ENCODE data around the gene STK17B. TPM values are rescaled to one million over a fixed set of nuclear protein-coding genes. Genes with fewer than 3 reads are reported as not detected.

STK17B gene
- polyA plus RNA-seq, 1 experiment = 31.8 TPM

- H3K27me3 ChIP-seq (ENCODE audit: control insufficient read depth, insufficient read depth, low read length) = no peaks in the 10 kb centered on the region
- no peak overlapping the region for H3K27ac ChIP-seq (ENCODE audit: low read depth, low read length)
- TF ChIP-seq, protein P1, sequence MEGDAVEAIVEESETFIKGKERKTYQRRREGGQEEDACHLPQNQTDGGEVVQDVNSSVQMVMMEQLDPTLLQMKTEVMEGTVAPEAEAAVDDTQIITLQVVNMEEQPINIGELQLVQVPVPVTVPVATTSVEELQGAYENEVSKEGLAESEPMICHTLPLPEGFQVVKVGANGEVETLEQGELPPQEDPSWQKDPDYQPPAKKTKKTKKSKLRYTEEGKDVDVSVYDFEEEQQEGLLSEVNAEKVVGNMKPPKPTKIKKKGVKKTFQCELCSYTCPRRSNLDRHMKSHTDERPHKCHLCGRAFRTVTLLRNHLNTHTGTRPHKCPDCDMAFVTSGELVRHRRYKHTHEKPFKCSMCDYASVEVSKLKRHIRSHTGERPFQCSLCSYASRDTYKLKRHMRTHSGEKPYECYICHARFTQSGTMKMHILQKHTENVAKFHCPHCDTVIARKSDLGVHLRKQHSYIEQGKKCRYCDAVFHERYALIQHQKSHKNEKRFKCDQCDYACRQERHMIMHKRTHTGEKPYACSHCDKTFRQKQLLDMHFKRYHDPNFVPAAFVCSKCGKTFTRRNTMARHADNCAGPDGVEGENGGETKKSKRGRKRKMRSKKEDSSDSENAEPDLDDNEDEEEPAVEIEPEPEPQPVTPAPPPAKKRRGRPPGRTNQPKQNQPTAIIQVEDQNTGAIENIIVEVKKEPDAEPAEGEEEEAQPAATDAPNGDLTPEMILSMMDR (IDR thresholded peaks at IDR 0.05; ENCODE audit: low read depth, low read length) = no peak
- ChIA-PET CTCF (no interaction called here), POLR2A (no interaction called here)
- H3K4me3 ChIP-seq (ENCODE audit: low read depth, low read length) = no peak overlapping the region
- DNase-seq (ENCODE audit: low read depth, low spot score) = no peak
- H3K9me3 ChIP-seq (ENCODE audit: control insufficient read depth, insufficient read depth, low read length) = peaks cover 4% of the 10 kb centered on the region; the same call in 1 of the 2 replicates
These were observed 1.6 kb upstream of the STK17B start for GRCh38 chr2:196172951-196173350.

- H3K9me3 ChIP-seq (ENCODE audit: control insufficient read depth, insufficient read depth, low read length) = peaks cover 4% of the 10 kb centered on the region; the same call in 1 of the 2 replicates
- no peak for DNase-seq (ENCODE audit: low read depth, low spot score)
- H3K27me3 ChIP-seq (ENCODE audit: control insufficient read depth, insufficient read depth, low read length) = no peaks in the 10 kb centered on the region
- peak overlapping the region; percentile 63 for H3K4me3 ChIP-seq (ENCODE audit: low read depth, low read length)
- H3K27ac ChIP-seq (ENCODE audit: low read depth, low read length) = no peak overlapping the region
- POLR2A ChIA-PET = interaction anchor here (0.6 to 1.1 kb wide), 4 partner anchors 60 to 1234 kb away, joined by 3 to 4 read pairs (median 3); no protein-coding TSS in a partner anchor
- CTCF ChIA-PET = no interaction called here
- TF ChIP-seq, protein P1 (IDR thresholded peaks at IDR 0.05; ENCODE audit: low read depth, low read length) = no peak
These were observed 568 bp upstream of the STK17B start for GRCh38 chr2:196171946-196172345.

DNA sequence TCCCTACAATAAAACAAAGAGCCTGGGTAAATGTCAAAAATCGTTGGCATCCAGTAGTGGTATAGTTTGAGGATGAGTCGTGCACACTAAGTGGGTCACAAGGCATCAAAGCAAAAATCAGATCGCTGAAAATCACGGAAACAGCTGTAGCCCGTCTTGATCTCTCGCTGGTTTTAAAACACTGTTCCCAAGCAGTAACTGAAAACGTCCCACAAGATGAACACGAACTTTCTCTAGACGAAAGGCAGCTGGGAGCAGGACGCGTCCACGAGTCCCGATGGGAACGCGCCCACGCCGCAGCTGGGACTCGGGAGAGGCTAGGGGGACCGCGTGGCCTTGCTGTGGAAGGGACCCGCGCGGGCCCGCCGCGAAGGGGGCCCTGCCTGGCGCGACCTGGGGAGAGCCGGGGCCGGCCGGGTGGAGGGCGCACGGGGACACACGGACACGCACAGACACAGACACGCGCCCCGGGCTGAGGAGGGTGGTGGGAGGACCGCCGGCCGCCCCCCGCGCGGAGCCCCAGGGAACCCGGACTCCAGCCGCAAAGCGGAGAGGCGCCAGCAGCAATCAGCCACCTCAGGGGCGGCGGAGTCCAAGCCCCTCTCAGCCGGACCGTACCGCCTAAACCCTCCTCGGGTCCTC, 651 bp downstream of the STK17B start:
- H3K9me3 ChIP-seq (ENCODE audit: control insufficient read depth, insufficient read depth, low read length) = peaks cover 4% of the 10 kb centered on the region; the same call in 1 of the 2 replicates
- CTCF ChIA-PET = interaction anchor here (0.8 to 2.1 kb wide), 4 partner anchors 23 to 283 kb away, joined by 4 to 7 read pairs (median 5); no protein-coding TSS in a partner anchor
- POLR2A ChIA-PET = interaction anchor here (0.6 to 1.5 kb wide), 7 partner anchors 68 to 108 kb away, joined by 3 to 5 read pairs (median 3); partner anchors contain the start of gene DNAH7
- no peaks in the 10 kb centered on the region for H3K27me3 ChIP-seq (ENCODE audit: control insufficient read depth, insufficient read depth, low read length)
- peak; percentile 24 for DNase-seq (ENCODE audit: low read depth, low spot score)
- peak overlapping the region; percentile 87 for H3K4me3 ChIP-seq (ENCODE audit: low read depth, low read length)
- peak overlapping the region; percentile 62 for H3K27ac ChIP-seq (ENCODE audit: low read depth, low read length)
- TF ChIP-seq, protein P1 (IDR thresholded peaks at IDR 0.05; ENCODE audit: low read depth, low read length) = no peak

GRCh38 chr2:196170213-196170605, 1.2 kb downstream of the STK17B start:
- TF ChIP-seq, protein P1 (IDR thresholded peaks at IDR 0.05; ENCODE audit: low read depth, low read length) = no peak
- Histone ChIP-seq H3K4me3 (ENCODE audit: low read depth, low read length) (peak overlapping the region; percentile 87), H3K27ac (ENCODE audit: low read depth, low read length) (peak overlapping the region; percentile 62), H3K9me3 (ENCODE audit: control insufficient read depth, insufficient read depth, low read length) (peaks cover 4% of the 10 kb centered on the region; the same call in 1 of the 2 replicates), H3K27me3 (ENCODE audit: control insufficient read depth, insufficient read depth, low read length) (no peaks in the 10 kb centered on the region)
- CTCF ChIA-PET = interaction anchor here (1.4 to 2.1 kb wide), 2 partner anchors 167 to 283 kb away, joined by 5 to 7 read pairs; no protein-coding TSS in a partner anchor
- POLR2A ChIA-PET = interaction anchor here (0.6 to 1.5 kb wide), 6 partner anchors 69 to 101 kb away, joined by 3 to 5 read pairs (median 3); partner anchors contain the start of gene DNAH7
- peak; percentile 4 for DNase-seq (ENCODE audit: low read depth, low spot score)

GRCh38 chr2:196169516-196169915, 1.9 kb downstream of the STK17B start:
- DNase-seq (ENCODE audit: low read depth, low spot score) = no peak
- POLR2A ChIA-PET = interaction anchor here (1.3 to 1.5 kb wide), 2 partner anchors 79 to 91 kb away, joined by 3 to 5 read pairs; no protein-coding TSS in a partner anchor

More at GRCh38 chr2:196169516-196169915, 1.9 kb downstream of the STK17B start:
- CTCF ChIA-PET = interaction anchor here (1.4 to 2.1 kb wide), 2 partner anchors 167 to 284 kb away, joined by 5 to 7 read pairs; no protein-coding TSS in a partner anchor
- TF ChIP-seq, protein P1 (IDR thresholded peaks at IDR 0.05; ENCODE audit: low read depth, low read length) = no peak
- peak overlapping the region; percentile 87 for H3K4me3 ChIP-seq (ENCODE audit: low read depth, low read length)
- H3K9me3 ChIP-seq (ENCODE audit: control insufficient read depth, insufficient read depth, low read length) = peaks cover 4% of the 10 kb centered on the region; the same call in 1 of the 2 replicates
- no peak overlapping the region for H3K27ac ChIP-seq (ENCODE audit: low read depth, low read length)
- H3K27me3 ChIP-seq (ENCODE audit: control insufficient read depth, insufficient read depth, low read length) = no peaks in the 10 kb centered on the region
